ENCODE results near the gene SPACA5. TPM values are rescaled to one million over a fixed set of nuclear protein-coding genes. Genes with fewer than 3 reads are reported as not detected.

The SPACA5 gene
- polyA plus RNA-seq, 4 donors = 0.22 TPM; not detected in 3

DNA sequence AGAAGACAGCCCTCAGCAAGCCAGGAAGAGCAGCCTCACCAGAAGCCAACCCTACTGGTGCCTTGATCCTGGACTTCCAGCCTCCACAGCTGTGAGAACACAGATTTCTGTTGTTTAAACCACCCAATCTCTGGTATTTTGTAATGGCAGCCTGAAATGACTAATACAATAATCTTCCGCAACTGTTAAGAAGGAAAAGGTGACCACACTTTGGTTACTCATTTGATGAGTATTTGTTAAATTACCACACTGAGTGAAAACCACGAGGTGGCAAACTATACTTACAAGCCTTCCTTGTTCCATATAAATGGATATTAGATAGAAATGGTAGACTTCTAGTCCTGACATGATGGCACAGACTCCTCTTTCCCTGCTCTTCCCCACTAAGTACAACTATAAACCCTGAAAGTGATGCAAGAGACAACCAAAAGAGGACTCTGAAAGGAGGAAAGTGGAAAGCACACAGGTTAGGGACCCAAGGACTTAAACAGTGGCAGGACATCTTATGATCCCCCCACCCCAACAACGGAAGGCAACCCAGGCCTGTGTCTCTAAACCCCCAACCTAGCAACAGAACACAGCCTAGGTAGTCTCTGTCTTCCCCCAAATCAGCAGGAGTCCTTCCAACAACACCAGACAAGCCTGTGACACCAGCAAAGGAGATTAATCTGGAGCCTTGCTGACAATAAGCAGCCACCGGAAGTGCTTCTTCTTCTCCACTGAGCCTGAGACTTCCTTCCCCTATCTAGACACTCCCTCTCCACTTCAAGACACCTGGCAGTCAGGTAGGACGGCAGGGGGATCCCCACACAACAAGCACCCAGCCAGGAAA, 15.3 kb upstream of the SPACA5 start:
- Histone ChIP-seq H3K36me3 (ENCODE audit: control insufficient read depth in 3 of 3, insufficient read depth in 2 of 3, low read depth in 1 of 3, low read length in 3 of 3) (peaks cover 0 to 18% (median 0%) of the 10 kb centered on the region in 3 donors), H3K4me3 (ENCODE audit: low read depth in 1 of 3, low read length in 3 of 3) (no peak overlapping the region), H3K27me3 (ENCODE audit: control insufficient read depth in 3 of 3, insufficient read depth in 3 of 3, low read length in 3 of 3) (no peaks in the 10 kb centered on the region), H3K4me1 (ENCODE audit: control insufficient read depth in 3 of 3, insufficient read depth in 2 of 3, low read depth in 1 of 3, low read length in 2 of 3) (no peaks in the 10 kb centered on the region), H3K9me3 (ENCODE audit: control insufficient read depth in 2 of 2, insufficient read depth in 1 of 2, low read depth in 1 of 2, low read length in 1 of 2) (peaks cover 0 to 11% of the 10 kb centered on the region in 2 donors), H3K27ac (ENCODE audit: low read depth in 1 of 3, low read length in 2 of 3) (no peak overlapping the region)
- no peak for FAIRE-seq
- no peak for DNase-seq
- 66 to 86% (median 78%) methylated on average over 5 of the region's 5 CpGs for WGBS, 3 donors

GRCh38 chrX:47992095-47992380, 14.8 kb upstream of the SPACA5 start:
- H3K27me3 ChIP-seq (ENCODE audit: control insufficient read depth in 3 of 3, insufficient read depth in 3 of 3, low read length in 3 of 3) = no peaks in the 10 kb centered on the region
- no peak for FAIRE-seq
- no peak overlapping the region for H3K4me3 ChIP-seq (ENCODE audit: low read depth in 1 of 3, low read length in 3 of 3)
- no peak for DNase-seq
- no peaks in the 10 kb centered on the region for H3K4me1 ChIP-seq (ENCODE audit: control insufficient read depth in 3 of 3, insufficient read depth in 2 of 3, low read depth in 1 of 3, low read length in 2 of 3)
- 85 to 91% (median 88%) methylated on average over 1 of the region's 1 CpG for WGBS, 3 donors
- H3K9me3 ChIP-seq (ENCODE audit: control insufficient read depth in 2 of 2, insufficient read depth in 1 of 2, low read depth in 1 of 2, low read length in 1 of 2) = peaks cover 0 to 16% of the 10 kb centered on the region in 2 donors
- peaks cover 0 to 23% (median 0%) of the 10 kb centered on the region in 3 donors for H3K36me3 ChIP-seq (ENCODE audit: control insufficient read depth in 3 of 3, insufficient read depth in 2 of 3, low read depth in 1 of 3, low read length in 3 of 3)
- no peak overlapping the region for H3K27ac ChIP-seq (ENCODE audit: low read depth in 1 of 3, low read length in 2 of 3)

GRCh38 chrX:47992669-47993068, 14.1 kb upstream of the SPACA5 start:
- Histone ChIP-seq H3K27ac (ENCODE audit: low read depth in 1 of 3, low read length in 2 of 3) (no peak overlapping the region), H3K4me3 (ENCODE audit: low read depth in 1 of 3, low read length in 3 of 3) (no peak overlapping the region), H3K27me3 (ENCODE audit: control insufficient read depth in 3 of 3, insufficient read depth in 3 of 3, low read length in 3 of 3) (no peaks in the 10 kb centered on the region), H3K4me1 (ENCODE audit: control insufficient read depth in 3 of 3, insufficient read depth in 2 of 3, low read depth in 1 of 3, low read length in 2 of 3) (no peaks in the 10 kb centered on the region), H3K36me3 (ENCODE audit: control insufficient read depth in 3 of 3, insufficient read depth in 2 of 3, low read depth in 1 of 3, low read length in 3 of 3) (peaks cover 0 to 24% (median 0%) of the 10 kb centered on the region in 3 donors), H3K9me3 (ENCODE audit: control insufficient read depth in 2 of 2, insufficient read depth in 1 of 2, low read depth in 1 of 2, low read length in 1 of 2) (peaks cover 0 to 17% of the 10 kb centered on the region in 2 donors)
- FAIRE-seq (no peak), DNase-seq (no peak)
- WGBS, 3 donors = 84 to 99% (median 92%) methylated on average over 2 of the region's 2 CpGs

GRCh38 chrX:48001260-48001659, 5.5 kb upstream of the SPACA5 start:
- H3K36me3 ChIP-seq (ENCODE audit: control insufficient read depth in 3 of 3, insufficient read depth in 2 of 3, low read depth in 1 of 3, low read length in 3 of 3) = peaks cover 0 to 6% (median 0%) of the 10 kb centered on the region in 3 donors
- H3K27me3 ChIP-seq (ENCODE audit: control insufficient read depth in 3 of 3, insufficient read depth in 3 of 3, low read length in 3 of 3) = no peaks in the 10 kb centered on the region
- H3K27ac ChIP-seq (ENCODE audit: low read depth in 1 of 3, low read length in 2 of 3) = no peak overlapping the region
- FAIRE-seq = no peak
- H3K9me3 ChIP-seq (ENCODE audit: control insufficient read depth in 2 of 2, insufficient read depth in 1 of 2, low read depth in 1 of 2, low read length in 1 of 2) = peaks cover 0 to 6% of the 10 kb centered on the region in 2 donors
- no peak for DNase-seq
- H3K4me1 ChIP-seq (ENCODE audit: control insufficient read depth in 3 of 3, insufficient read depth in 2 of 3, low read depth in 1 of 3, low read length in 2 of 3) = no peaks in the 10 kb centered on the region
- H3K4me3 ChIP-seq (ENCODE audit: low read depth in 1 of 3, low read length in 3 of 3) = no peak overlapping the region
- WGBS, 3 donors = 80 to 100% (median 82%) methylated on average over 3 of the region's 3 CpGs

DNA sequence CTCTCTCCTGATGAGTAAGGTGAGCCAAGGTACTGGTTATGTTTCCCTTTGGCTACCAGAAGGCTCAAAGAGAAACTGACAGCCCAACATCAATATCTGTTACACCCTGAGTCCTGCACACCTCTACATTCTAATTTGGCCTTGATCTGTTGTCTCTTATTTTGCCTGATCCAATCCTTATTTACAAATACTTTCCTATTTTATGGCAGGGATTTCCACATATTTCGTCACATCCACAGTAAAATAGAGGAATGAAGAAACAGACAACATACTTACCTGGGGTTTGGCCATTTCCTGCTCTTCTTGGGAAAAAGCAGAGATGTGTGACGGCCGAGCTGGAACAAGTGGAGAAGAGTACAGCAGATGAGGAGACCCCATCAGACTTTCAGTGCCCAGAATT, 4.5 kb upstream of the SPACA5 start:
- Histone ChIP-seq H3K27me3 (ENCODE audit: control insufficient read depth in 3 of 3, insufficient read depth in 3 of 3, low read length in 3 of 3) (no peaks in the 10 kb centered on the region), H3K9me3 (ENCODE audit: control insufficient read depth in 2 of 2, insufficient read depth in 1 of 2, low read depth in 1 of 2, low read length in 1 of 2) (no peaks in the 10 kb centered on the region), H3K4me1 (ENCODE audit: control insufficient read depth in 3 of 3, insufficient read depth in 2 of 3, low read depth in 1 of 3, low read length in 2 of 3) (no peaks in the 10 kb centered on the region), H3K27ac (ENCODE audit: low read depth in 1 of 3, low read length in 2 of 3) (no peak overlapping the region), H3K4me3 (ENCODE audit: low read depth in 1 of 3, low read length in 3 of 3) (no peak overlapping the region), H3K36me3 (ENCODE audit: control insufficient read depth in 3 of 3, insufficient read depth in 2 of 3, low read depth in 1 of 3, low read length in 3 of 3) (no peaks in the 10 kb centered on the region)
- no peak for FAIRE-seq
- WGBS, 3 donors = 71 to 81% (median 78%) methylated on average over 3 of the region's 3 CpGs
- DNase-seq = no peak

GRCh38 chrX:48002929-48003328, 3.9 kb upstream of the SPACA5 start:
- Histone ChIP-seq H3K4me3 (ENCODE audit: low read depth in 1 of 3, low read length in 3 of 3) (peak overlapping the region in 2 of 3 donors; percentile 41 to 70), H3K27ac (ENCODE audit: low read depth in 1 of 3, low read length in 2 of 3) (no peak overlapping the region), H3K4me1 (ENCODE audit: control insufficient read depth in 3 of 3, insufficient read depth in 2 of 3, low read depth in 1 of 3, low read length in 2 of 3) (no peaks in the 10 kb centered on the region), H3K36me3 (ENCODE audit: control insufficient read depth in 3 of 3, insufficient read depth in 2 of 3, low read depth in 1 of 3, low read length in 3 of 3) (no peaks in the 10 kb centered on the region), H3K9me3 (ENCODE audit: control insufficient read depth in 2 of 2, insufficient read depth in 1 of 2, low read depth in 1 of 2, low read length in 1 of 2) (no peaks in the 10 kb centered on the region), H3K27me3 (ENCODE audit: control insufficient read depth in 3 of 3, insufficient read depth in 3 of 3, low read length in 3 of 3) (no peaks in the 10 kb centered on the region)
- WGBS, 3 donors = 41 to 55% (median 49%) methylated on average over 7 of the region's 7 CpGs
- no peak for FAIRE-seq
- DNase-seq = no peak

DNA sequence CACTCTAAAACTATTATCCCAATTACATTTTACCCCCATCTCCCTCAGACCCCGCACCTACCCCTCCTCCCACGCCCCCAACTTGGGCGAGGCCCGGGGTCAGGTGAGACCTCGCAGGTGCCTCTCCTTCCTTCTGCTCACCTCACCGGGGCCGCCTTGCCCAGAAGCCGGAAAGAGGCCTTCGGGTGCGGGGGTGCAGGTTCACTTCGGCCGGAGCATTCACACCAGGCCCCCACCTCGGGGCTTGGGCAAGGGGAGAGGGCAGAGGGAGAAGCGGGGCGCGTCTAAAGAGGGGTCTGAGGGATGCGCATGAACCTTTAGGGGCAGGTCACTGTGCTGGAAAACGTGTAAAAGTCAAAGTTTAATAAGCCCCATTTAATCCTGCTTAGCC, 3.4 kb upstream of the SPACA5 start:
- H3K36me3 ChIP-seq (ENCODE audit: control insufficient read depth in 3 of 3, insufficient read depth in 2 of 3, low read depth in 1 of 3, low read length in 3 of 3) = no peaks in the 10 kb centered on the region
- 1 to 32% (median 4%) methylated on average over 16 to 18 of the region's 18 CpGs for WGBS, 3 donors
- H3K4me1 ChIP-seq (ENCODE audit: control insufficient read depth in 3 of 3, insufficient read depth in 2 of 3, low read depth in 1 of 3, low read length in 2 of 3) = no peaks in the 10 kb centered on the region
- H3K27ac ChIP-seq (ENCODE audit: low read depth in 1 of 3, low read length in 2 of 3) = peak overlapping the region in 2 of 3 donors; percentile 66 to 95
- H3K9me3 ChIP-seq (ENCODE audit: control insufficient read depth in 2 of 2, insufficient read depth in 1 of 2, low read depth in 1 of 2, low read length in 1 of 2) = no peaks in the 10 kb centered on the region
- peak overlapping the region; percentile 40 to 70 (median 41) for H3K4me3 ChIP-seq (ENCODE audit: low read depth in 1 of 3, low read length in 3 of 3)
- no peak for FAIRE-seq
- H3K27me3 ChIP-seq (ENCODE audit: control insufficient read depth in 3 of 3, insufficient read depth in 3 of 3, low read length in 3 of 3) = no peaks in the 10 kb centered on the region
- peak; percentile 6 to 24 for DNase-seq

GRCh38 chrX:48003758-48004457, 2.9 kb upstream of the SPACA5 start, which contains the start of gene ZNF182:
TSS of gene ZNF182 (minus strand) at chrX:48003989. CDS start at chrX:48002609, 1,380 bp downstream.
- 0 to 47% (median 8%) methylated on average over 29 to 34 of the region's 34 CpGs for WGBS, 3 donors

More at GRCh38 chrX:48003758-48004457, 2.9 kb upstream of the SPACA5 start, which contains the start of gene ZNF182:
- Histone ChIP-seq H3K27me3 (ENCODE audit: control insufficient read depth in 3 of 3, insufficient read depth in 3 of 3, low read length in 3 of 3) (no peaks in the 10 kb centered on the region), H3K36me3 (ENCODE audit: control insufficient read depth in 3 of 3, insufficient read depth in 2 of 3, low read depth in 1 of 3, low read length in 3 of 3) (no peaks in the 10 kb centered on the region), H3K9me3 (ENCODE audit: control insufficient read depth in 2 of 2, insufficient read depth in 1 of 2, low read depth in 1 of 2, low read length in 1 of 2) (no peaks in the 10 kb centered on the region), H3K27ac (ENCODE audit: low read depth in 1 of 3, low read length in 2 of 3) (peak within 1 kb of the TSS; percentile 12 to 95 (median 66)), H3K4me1 (ENCODE audit: control insufficient read depth in 3 of 3, insufficient read depth in 2 of 3, low read depth in 1 of 3, low read length in 2 of 3) (no peaks in the 10 kb centered on the region), H3K4me3 (ENCODE audit: low read depth in 1 of 3, low read length in 3 of 3) (peak within 1 kb of the TSS; percentile 40 to 70 (median 41))
- DNase-seq (peak; percentile 87 to 92), FAIRE-seq (no peak)

Data from small intestine (tissue), 7 donors.